C4-2B (cell line): Measurements from ENCODE around the gene MMP25.
"Not testable (repeated sequence)": the region's sequence is repeated elsewhere in the genome, so short reads cannot be mapped to it uniquely, and the experiment has no call there.

ENCODE experiments used
- H3K27ac ChIP-seq: fragments of 450-650 bp; 2 replicates; pipeline ENCODE4 v1.5.1; 2017
- ZFX ChIP-seq: fragments of 450-650 bp; IDR thresholded peaks from 2 replicates; pipeline ENCODE4 v1.6.1; 2017
- TF ChIP-seq, protein P1 (sequence below): fragments of 450-650 bp; conservative IDR thresholded peaks from 2 replicates; pipeline ENCODE4 v1.5.1; 2017; ENCODE audit warnings: mild to moderate bottlenecking

Gene MMP25

GRCh38 chr16:3054965-3055733 lies 8.8 kb downstream of the MMP25 start:
- no peak overlapping the region for H3K27ac ChIP-seq
- TF ChIP-seq ZFX, result no peak
- TF ChIP-seq, protein P1, sequence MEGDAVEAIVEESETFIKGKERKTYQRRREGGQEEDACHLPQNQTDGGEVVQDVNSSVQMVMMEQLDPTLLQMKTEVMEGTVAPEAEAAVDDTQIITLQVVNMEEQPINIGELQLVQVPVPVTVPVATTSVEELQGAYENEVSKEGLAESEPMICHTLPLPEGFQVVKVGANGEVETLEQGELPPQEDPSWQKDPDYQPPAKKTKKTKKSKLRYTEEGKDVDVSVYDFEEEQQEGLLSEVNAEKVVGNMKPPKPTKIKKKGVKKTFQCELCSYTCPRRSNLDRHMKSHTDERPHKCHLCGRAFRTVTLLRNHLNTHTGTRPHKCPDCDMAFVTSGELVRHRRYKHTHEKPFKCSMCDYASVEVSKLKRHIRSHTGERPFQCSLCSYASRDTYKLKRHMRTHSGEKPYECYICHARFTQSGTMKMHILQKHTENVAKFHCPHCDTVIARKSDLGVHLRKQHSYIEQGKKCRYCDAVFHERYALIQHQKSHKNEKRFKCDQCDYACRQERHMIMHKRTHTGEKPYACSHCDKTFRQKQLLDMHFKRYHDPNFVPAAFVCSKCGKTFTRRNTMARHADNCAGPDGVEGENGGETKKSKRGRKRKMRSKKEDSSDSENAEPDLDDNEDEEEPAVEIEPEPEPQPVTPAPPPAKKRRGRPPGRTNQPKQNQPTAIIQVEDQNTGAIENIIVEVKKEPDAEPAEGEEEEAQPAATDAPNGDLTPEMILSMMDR, result no peak

DNA sequence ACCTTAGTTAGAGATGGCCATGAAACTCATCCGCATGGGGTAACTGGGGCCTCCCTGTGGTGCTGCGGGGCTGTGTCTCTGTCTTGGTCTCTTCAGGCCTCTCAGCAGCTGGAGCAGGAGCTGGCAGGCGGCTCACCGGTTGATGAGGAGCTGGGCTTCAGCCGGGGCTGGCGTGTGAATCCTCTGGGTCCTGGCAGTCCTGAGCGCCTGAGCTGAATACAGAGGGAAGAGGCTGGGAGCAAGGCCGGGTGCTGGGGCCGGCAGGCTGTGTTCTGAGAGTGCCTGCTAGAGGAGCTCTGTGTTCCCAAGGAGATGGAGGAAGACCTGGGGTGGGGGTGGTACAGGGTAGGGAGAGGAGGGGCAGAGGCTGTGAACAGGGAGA lies 9.4 kb downstream of the MMP25 start:
- H3K27ac ChIP-seq, result not testable (repeated sequence)

DNA sequence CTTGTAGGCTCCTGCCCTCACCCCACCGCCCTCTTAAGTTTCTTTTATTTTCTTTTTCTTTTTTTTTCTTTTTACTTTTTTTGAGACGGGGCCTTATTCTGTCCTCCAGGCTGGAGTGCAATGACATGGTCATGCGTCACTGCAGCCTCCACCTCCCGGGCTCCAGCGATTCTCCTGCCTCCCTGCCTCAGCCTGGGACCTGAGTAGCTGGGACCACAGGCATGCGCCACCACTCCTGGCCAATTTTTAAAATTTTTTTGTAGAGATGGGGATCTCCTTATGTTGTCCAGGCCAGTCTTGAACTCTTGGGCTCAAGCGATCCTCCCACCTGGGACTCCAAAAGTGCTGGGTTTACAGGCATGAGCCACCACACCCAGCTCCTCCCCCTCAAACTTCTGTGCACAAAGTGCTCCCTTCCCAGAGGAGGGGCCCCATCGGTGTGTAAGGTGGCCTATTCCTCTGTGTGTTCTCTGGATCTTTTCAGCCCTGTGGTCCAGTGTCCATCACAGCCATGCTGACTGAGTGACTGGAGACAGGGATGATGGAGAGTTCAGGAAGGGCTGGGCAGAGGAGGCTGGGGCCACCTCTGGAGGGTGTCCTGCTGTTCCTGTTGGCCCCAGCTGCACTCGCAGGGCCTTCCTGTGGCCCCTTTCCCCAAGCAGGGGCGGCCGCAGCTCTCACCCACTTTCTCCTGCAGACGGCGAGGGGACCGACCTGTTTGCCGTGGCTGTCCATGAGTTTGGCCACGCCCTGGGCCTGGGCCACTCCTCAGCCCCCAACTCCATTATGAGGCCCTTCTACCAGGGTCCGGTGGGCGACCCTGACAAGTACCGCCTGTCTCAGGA lies 10.2 kb downstream of the MMP25 start:
- H3K27ac ChIP-seq, result no peak overlapping the region
- TF ChIP-seq, protein P1, result no peak
- TF ChIP-seq ZFX, result no peak

- no peak overlapping the region for H3K27ac ChIP-seq
- no peak for TF ChIP-seq ZFX
- TF ChIP-seq, protein P1, result no peak
Measured at GRCh38 chr16:3057181-3058138, 11.1 kb downstream of the MMP25 start.

GRCh38 chr16:3058139-3059030 lies 12.0 kb downstream of the MMP25 start:
- TF ChIP-seq, protein P1, result no peak
- no peak for TF ChIP-seq ZFX
- H3K27ac ChIP-seq, result peak overlapping the region; percentile 88

DNA sequence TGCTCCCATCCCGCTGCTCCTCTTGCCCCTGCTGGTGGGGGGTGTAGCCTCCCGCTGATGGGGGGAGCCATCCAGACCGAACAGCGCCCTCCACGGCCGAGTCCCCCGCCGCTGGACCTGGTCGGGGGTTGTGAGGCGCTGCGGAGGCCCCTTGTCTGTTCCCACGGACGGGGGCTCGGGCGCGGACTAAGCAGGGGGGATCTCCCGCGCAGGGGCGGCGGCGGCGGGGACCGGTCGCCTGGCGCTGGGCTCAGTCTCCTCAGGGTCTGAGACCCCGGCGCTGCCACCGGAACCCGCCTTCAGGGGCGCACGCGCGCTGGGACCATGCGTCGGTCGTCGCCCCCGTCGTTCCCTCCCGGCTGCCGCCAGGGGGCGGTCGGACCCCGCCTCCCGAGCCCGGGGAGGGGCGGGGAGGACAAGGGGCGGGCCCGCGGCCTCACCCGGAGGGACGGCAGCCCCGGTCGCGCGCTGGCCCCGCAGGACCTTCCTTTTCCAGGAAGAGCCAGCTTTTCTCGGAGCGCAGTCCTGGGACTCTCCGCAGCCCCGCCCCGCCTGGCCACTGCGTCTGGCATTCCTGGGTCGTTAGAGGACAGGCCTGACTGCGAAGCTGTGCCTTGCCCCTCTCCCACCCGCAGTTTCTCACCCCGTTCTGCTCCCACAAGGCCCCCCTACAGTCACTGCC lies 12.8 kb downstream of the MMP25 start:
- TF ChIP-seq ZFX, result peak; percentile 27; the same call in 1 of the 2 replicates
- TF ChIP-seq, protein P1, result peak; percentile 97
- H3K27ac ChIP-seq, result peak overlapping the region; percentile 88
